ENCODE measurements around the gene NOS3. TPM values are rescaled to one million over a fixed set of nuclear protein-coding genes. Genes with fewer than 3 reads are reported as not detected.

Gene NOS3
- total and polyA plus RNA-seq, 9 of the 15 experiments (the other 6 are each of a cell fraction or from before 2014, with no cell fraction given) = 1.1 to 121 (median 23.6) TPM

- TF ChIP-seq MITF (IDR thresholded peaks at IDR 0.05) = peak; percentile 84; the same call in 1 of the 2 replicates
- TF ChIP-seq ZMIZ1 (IDR thresholded peaks at IDR 0.05; ENCODE audit: low read depth in 2 of 2, low read length in 2 of 2) = no peak; a peak in 1 of 4 replicates
- TF ChIP-seq MNT (conservative IDR thresholded peaks at IDR 0.05) = peak; percentile 82 to 87
- no peak for TF ChIP-seq XRCC4 (IDR thresholded peaks at IDR 0.05; ENCODE audit: extremely low read depth, insufficient read depth, insufficient read length)
- TF ChIP-seq ZNF507 (tag; conservative IDR thresholded peaks at IDR 0.05) = no peak
- TF ChIP-seq ETV5 (CRISPR knock-in tag; IDR thresholded peaks at IDR 0.05; ENCODE audit: low read depth) = peak; percentile 40; the same call in 1 of the 2 replicates
- no peak for TF ChIP-seq HNRNPK (IDR thresholded peaks at IDR 0.05; ENCODE audit: low read depth, low read length, poor library complexity, severe bottlenecking)
- no peak for TF ChIP-seq ZNF586 (CRISPR knock-in tag; conservative IDR thresholded peaks at IDR 0.05)
- peak in 1 of 2 experiments; percentile 78; a peak in 3 of 4 replicates for TF ChIP-seq SIN3A (IDR thresholded peaks at IDR 0.05; ENCODE audit: borderline replicate concordance in 2 of 2, control insufficient read depth in 1 of 2, low read depth in 2 of 2, low read length in 2 of 2)
- TF ChIP-seq ZNF639 (CRISPR knock-in tag; conservative IDR thresholded peaks at IDR 0.05 in 1 of 2, IDR thresholded peaks at IDR 0.05 in 1 of 2) = peak in 1 of 2 experiments; percentile 67; a peak in 2 of 4 replicates
- 0 out of 2 replicates have a peak, but pooled peaks have one; percentile 30 for TF ChIP-seq ERF (CRISPR knock-in tag; IDR thresholded peaks at IDR 0.05)
- TF ChIP-seq ZNF551 (CRISPR knock-in tag; IDR thresholded peaks at IDR 0.05) = no peak
- peak; percentile 65; the same call in 1 of the 2 replicates for TF ChIP-seq GATA2 (CRISPR knock-in tag; IDR thresholded peaks at IDR 0.05)
- TF ChIP-seq ZNF561 (CRISPR knock-in tag; conservative IDR thresholded peaks at IDR 0.05) = no peak
- 0 out of 2 replicates have a peak, but pooled peaks have one; percentile 85 for TF ChIP-seq DNMT1 (IDR thresholded peaks at IDR 0.05)
- TF ChIP-seq ASH1L (IDR thresholded peaks at IDR 0.05; ENCODE audit: borderline replicate concordance, low read depth, partially characterized antibody) = peak; percentile 60
- no peak for TF ChIP-seq ZNF76 (CRISPR knock-in tag; IDR thresholded peaks at IDR 0.05; ENCODE audit: borderline replicate concordance)
Observed at GRCh38 chr7:151008511-151009323, 17.9 kb downstream of the NOS3 start (continued).

All from K562 (cell line).